ENCODE data around the gene TEAD2. TPM values are rescaled to one million over a fixed set of nuclear protein-coding genes. Genes with fewer than 3 reads are reported as not detected.

TEAD2 gene
- total and polyA plus RNA-seq, 9 of the 15 experiments (the other 6 are each of a cell fraction or from before 2014, with no cell fraction given): 1.6 to 27.0 (median 13.9) TPM

- no peak for TF ChIP-seq ZMIZ1 (IDR thresholded peaks at IDR 0.05; ENCODE audit: low read depth in 2 of 2, low read length in 2 of 2)
- TF ChIP-seq ZBTB43 (CRISPR knock-in tag; IDR thresholded peaks at IDR 0.05): no peak
- no peak for TF ChIP-seq CBX8 (IDR thresholded peaks at IDR 0.05; ENCODE audit: borderline replicate concordance, extremely low read depth, low read depth, low read length, poor library complexity, severe bottlenecking)
- TF ChIP-seq ZNF780A (CRISPR knock-in tag; IDR thresholded peaks at IDR 0.05): no peak
- peak; percentile 25 to 80 (median 71) for TF ChIP-seq YY1 (IDR thresholded peaks at IDR 0.05; ENCODE audit: borderline replicate concordance in 1 of 3, control insufficient read depth in 1 of 3, extremely low read depth in 1 of 3, insufficient read depth in 3 of 3, insufficient read length in 1 of 3, insufficient replicate concordance in 2 of 3, low read depth in 1 of 3, low read length in 2 of 3)
- peak; percentile 67 for TF ChIP-seq CTCFL (IDR thresholded peaks at IDR 0.05; ENCODE audit: borderline replicate concordance, insufficient read depth, low read depth, low read length, poor library complexity, severe bottlenecking)
- no peak for TF ChIP-seq ZNF124 (CRISPR knock-in tag; IDR thresholded peaks at IDR 0.05)
- TF ChIP-seq SMC3 (conservative IDR thresholded peaks at IDR 0.05; ENCODE audit: insufficient read depth, low read depth, low read length): peak; percentile 74
- TF ChIP-seq FUS (optimal IDR thresholded peaks at IDR 0.05; ENCODE audit: low read depth, low read length): no peak
- TF ChIP-seq BRF2 (IDR thresholded peaks at IDR 0.05; ENCODE audit: borderline replicate concordance, insufficient read depth, insufficient read length): no peak
- TF ChIP-seq HMBOX1 (IDR thresholded peaks at IDR 0.05): no peak
- TF ChIP-seq ZNF384 (IDR thresholded peaks at IDR 0.05; ENCODE audit: low read depth, low read length): 0 out of 2 replicates have a peak, but pooled peaks have one; percentile 24
- no peak for TF ChIP-seq ARHGAP35 (IDR thresholded peaks at IDR 0.05; ENCODE audit: partially characterized antibody)
- TF ChIP-seq KLF16 (IDR thresholded peaks at IDR 0.05): peak; percentile 60; the same call in 1 of the 2 replicates
- peak; percentile 33; the same call in 1 of the 2 replicates for TF ChIP-seq ATF7 (IDR thresholded peaks at IDR 0.05)
- peak in 1 of 2 experiments; percentile 70; a peak in 3 of 4 replicates for TF ChIP-seq RAD21 (CRISPR knock-in tag; conservative IDR thresholded peaks at IDR 0.05 in 1 of 2, IDR thresholded peaks at IDR 0.05 in 1 of 2)
Observed at GRCh38 chr19:49301165-49301865, 60.9 kb downstream of the TEAD2 start (continued).

Data from K562 (cell line).